Activated CD8-positive, alpha-beta memory T cell treated with anti-CD3 and anti-CD28 coated beads, Interleukin-2, amount 50 U/mL, for 24 hours (primary cell): Measurements from ENCODE around the gene CMTM4.
"Not testable (repeated sequence)": the region's sequence is repeated elsewhere in the genome, so short reads cannot be mapped to it uniquely, and the experiment has no call there.

ENCODE experiments used
- DNase-seq: peaks from one replicate; pipeline ENCODE4 v3.0.0-alpha.2; 2020; ENCODE audit errors: extremely low read depth

CMTM4 gene

DNA sequence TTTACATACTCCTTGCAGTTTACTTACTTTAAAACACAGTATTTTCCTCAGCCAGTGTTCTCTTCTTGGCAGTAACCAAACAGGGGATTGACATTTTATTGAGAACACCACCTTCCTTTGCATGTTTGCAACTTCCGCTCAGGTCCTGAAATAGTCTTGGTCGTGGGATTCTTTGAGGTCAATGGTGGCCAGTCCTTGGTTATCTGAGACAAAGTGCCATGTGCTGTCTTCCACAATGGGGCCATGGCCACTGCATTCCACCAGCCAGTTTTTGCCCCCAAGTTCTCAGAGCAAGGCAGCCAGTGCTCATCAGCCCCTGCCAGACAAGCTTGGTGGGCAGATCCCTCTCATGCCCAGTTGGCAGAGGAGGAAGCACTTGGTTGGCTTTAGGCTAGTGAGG, 22.9 kb downstream of the CMTM4 start:
- no peak for DNase-seq

DNA sequence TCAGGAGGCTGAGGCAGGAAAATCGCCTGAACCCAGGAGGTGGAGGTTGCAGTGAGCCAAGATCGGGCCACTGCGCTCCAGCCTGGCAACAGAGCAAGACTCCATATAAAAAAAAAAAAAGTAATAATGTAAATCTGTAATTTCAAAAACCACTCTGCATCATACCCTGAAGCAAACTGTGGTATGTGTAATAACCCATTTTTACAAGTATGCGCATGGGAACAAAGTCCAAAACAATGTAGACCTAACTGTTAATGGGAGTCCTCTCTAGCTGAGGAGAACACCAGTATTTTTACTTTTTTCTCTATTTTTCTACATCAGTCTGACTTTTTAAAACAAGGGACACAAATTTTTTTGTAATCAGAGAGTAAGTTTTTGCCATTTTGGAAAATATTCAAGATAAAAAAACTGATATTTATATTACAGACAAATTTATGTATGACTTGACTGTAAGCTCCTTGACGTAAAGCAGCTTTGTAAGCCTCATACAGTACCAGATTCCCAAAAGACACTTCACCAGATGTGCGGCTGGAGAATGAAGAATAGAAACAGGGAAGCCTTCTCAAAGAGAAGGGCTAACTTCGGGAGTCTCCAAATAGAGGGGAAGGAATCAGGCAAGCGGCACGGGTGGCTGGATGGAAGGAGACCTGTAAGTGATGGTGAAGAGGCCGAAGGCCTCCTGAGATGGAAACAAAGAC, 25.7 kb downstream of the CMTM4 start:
- DNase-seq = no peak

DNA sequence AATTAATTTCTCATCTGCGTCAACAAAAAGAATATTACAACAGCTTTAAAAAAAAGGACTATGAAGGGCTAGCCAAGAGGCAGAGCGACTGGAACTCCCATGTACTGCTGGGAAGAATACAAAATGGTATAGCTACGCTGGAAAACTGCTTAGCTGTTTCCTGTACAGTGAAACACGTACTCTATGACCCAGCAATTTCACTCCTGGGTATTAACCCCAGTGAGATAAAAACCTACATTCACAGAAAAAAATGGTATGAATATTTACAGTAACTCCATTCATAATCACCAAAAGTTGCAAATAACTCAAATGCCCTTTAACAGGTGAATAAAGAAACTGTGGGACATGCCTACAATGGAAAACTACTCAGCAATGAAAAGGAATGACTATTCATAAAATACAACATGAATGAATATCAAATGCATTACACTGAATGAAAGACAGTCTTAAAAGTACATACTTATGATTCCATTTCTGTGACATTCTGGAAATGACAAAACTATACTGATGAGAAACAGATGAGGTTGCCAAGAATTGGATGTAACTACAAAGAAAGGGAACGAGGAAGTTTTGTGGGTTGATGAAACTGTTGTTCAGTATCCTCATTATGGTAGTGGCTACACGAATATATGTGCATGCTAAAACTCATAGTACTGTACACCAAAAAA, 27.6 kb downstream of the CMTM4 start:
- DNase-seq = no peak

DNA sequence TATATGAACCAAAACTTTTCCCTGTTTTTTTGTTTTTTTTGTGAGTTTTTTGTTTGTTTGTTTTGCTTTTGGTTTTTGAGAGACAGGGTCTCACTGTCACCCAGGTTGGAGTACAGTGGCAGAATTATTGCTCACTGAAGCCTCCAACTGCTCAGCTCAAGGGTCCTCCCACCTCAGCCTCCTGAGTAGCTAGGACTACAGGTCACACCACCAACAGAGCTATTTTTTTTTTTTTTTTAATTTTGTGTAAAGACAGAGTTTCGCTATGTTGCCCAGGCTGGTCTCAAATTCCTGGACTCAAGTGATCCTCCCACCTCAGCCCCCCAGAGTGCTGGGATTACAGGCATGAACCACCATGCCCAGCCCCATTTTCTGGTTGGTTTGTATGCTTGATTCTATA, 28.6 kb downstream of the CMTM4 start:
- DNase-seq = no peak

DNA sequence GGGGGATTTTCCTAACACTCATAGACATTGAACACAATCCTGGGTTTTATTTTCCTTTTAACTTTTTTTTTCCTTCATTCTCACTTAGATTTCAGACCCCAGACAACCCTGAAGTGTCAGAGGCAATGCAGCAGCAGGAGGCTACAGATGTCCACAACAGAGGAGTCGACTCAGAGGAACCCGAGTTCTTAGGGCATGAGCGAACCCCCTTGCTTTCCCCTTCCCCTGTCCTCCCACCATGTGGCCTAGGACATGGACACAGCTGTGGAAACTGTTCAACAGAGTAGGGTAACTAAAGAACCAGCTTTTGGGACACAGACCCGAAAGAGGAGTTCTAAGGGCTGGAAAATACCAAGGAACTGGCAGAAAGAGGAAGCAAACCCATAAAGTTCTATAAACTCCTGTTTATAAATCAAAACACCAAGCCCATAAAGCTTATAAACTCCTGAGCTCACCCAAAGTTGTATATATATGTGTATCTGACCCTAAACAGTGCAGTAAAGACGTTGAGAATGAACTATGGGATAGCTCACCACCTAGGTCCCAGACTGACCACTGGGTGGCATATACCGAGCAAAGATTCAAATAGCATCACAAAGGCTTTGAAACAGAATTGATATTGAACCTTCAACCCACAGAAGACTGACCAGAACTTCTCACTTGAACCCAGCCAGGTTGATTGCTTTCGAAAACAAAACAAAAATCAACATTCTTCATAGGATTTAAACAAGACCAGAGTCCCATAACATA, 33.9 kb downstream of the CMTM4 start:
- DNase-seq = no peak

DNA sequence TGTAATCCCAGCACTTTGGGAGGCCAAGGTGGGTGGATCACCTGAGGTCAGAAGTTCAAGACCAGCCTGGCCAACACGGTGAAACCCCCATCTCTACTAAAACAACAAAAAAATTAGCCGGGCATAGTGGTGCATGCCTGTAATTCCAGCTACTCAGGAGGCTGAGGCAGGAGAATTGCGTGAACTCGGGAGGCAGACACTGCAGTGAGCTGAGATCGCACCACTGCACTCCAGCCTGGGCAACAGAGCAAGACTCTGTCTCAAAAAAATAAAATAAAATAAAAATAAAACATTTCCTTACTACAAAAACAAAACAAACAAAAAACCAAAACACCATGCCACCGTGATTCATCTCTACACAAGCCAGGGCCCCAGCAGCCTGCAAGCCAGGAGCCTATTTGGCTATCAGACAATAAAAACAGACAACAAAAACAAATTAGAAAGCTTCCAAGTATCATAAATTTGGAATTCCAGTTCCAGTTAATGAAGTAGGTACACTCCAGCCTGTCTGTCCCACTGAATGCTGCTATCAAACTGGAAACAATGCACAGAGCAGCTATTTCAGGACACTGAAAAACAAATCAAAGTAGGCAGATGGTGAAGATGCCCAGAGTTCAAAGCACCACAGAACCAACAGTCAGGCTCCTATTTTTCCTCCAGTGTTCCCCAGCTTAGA, 34.7 kb downstream of the CMTM4 start:
- not testable (repeated sequence) for DNase-seq

DNA sequence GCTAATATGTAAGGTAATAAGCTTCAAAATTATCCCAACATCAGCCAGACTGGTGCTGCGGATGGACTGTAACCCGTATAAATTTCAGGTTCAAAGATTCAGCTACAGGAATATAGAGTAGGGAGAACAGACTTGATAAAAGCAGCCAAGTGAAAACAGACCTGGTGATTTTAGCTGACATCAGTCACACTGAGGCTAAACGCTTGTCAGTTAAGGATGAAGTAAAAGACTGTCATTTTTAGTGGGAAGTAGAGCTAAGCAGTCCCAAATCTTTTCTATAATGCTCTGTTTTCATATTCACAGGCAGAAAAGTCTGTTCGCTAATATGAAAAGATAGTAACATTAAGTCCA, 35.4 kb downstream of the CMTM4 start:
- DNase-seq = no peak

DNA sequence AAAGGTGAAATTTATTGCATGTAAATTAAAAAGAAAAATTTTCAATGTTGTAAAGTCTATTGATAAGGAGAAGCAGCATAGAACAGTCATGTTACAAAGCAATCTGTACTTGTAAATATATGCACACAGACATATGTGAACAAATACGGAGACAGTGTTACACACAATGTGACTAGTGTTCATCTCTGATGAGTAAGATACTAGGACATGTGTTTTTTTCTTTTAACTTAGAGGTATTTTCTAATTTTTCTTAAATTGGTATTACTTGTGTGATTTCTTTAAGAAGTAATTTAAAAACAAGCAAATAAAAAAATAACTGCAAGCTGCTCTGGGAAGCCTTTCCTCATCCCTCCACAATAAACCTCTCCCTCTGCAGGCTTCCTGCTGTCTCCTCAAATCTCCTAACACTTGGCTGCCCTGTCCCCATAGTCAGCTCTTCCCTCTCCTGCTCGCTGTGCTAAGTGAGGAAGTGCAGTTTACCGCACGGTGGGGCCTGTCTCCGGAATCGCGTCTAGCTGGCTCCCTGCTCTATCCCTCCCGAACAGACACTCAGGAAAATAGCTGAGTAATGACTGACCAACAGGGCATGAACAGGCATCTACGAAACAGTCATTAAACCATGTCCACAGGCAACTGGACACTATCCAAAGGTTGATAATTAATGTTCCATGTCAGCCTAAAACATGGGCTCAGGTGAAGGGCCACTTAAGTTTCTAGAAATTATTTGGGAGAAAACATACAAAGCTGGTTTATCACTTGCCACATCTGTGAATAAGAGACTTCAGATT, 35.9 kb downstream of the CMTM4 start:
- no peak for DNase-seq

DNA sequence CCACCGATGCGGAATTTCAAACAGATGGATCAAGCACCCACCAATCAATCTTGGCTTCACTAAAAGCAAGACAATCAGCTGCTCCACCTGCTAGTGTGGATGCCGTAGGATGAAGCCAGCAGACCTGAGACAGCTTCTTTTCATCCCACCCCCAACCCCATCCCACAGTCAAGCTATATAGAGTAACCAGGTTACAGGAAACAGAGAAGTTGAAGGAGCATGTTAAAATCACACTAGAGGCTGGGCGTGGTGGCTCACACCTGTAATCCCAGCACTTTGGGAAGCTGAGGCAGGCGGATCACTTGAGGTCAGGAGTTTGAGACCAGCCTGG, 37.7 kb downstream of the CMTM4 start:
- DNase-seq = no peak

DNA sequence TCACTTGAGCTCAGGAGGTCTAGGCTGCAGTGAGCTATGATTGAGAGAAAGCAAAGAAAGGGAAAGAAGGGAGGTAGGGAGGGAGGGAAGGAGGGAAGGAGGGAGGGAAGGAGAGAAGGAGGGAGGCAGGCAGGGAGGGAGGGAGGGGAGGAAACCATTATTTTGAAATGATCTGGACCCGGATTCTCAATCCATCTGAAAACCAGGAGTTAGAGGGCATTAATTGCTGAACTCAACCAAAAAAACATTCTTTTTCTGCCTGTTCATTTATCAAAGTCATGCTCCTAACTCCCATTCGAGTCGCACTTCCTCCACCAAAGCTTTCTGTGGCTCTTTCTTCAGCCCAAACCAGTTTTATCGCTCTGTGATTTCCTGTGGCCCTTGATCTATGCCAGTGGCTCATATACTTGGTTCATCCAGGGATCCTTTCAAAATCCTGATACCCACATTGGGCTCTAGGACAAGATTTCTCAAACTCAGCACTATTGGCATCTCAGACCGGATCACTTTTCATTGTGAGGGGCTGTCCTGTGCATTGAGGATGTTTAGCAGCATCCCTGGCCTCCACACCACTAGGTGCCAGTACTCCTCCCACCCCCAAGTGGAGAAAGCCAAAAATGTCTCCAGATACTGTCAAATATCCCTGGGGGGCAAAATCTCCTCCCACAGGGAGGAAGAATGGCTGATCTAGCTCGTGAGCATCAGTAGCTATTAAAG, 38.2 kb downstream of the CMTM4 start:
- no peak for DNase-seq

DNA sequence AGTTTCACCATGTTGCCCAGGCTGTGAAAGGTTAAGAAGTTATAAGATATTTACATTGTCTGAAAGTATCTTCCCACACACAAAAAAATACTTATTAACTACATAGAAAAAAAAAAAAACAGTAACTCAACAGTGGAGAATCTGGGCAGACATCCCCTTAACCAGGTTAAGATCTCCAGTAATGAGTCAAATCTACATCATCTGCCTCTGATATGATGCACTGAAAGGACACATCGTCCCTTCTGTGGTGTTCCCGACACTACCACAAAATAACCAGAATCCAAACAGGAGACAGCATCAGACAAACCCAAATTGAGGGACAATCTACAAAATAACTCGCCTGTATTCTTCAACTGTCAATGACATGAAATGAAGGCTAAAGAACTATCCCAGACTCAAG, 40.0 kb downstream of the CMTM4 start:
- no peak for DNase-seq

DNA sequence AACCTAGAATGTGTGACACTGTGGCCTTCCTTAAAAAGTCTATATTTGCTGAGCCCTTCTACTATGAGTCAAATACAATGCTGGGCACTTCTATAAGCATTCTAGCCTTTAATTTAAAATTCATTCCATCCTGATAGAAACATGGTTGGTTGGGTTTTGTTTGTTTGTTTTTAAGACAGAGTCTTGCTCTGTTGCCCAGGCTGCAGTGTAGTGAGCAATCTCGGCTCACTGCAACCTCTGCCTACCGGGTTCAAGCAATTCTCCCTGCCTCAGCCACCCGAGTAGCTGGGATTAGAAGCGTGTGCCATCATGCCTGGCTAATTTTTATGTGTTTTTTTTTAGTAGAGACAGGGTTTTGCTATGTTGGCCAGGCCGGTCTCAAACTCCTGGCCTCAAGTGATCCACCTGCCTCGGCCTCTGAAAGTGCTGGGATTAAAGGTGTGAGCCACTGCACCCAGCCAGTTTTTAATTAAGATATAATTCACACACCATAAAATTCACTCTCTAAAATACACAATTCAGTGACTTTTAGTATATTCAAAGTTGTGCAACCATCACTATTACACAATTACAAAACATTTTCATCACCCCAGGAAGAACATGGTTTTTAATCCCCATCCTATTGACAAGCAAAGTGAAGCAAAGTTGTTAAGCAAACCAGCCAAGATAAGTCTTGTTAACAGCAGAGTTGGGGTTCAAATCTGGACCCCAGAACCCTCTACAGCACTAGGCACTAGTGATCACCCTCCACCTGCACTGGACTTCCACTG, 42.8 kb downstream of the CMTM4 start:
- DNase-seq = no peak

DNA sequence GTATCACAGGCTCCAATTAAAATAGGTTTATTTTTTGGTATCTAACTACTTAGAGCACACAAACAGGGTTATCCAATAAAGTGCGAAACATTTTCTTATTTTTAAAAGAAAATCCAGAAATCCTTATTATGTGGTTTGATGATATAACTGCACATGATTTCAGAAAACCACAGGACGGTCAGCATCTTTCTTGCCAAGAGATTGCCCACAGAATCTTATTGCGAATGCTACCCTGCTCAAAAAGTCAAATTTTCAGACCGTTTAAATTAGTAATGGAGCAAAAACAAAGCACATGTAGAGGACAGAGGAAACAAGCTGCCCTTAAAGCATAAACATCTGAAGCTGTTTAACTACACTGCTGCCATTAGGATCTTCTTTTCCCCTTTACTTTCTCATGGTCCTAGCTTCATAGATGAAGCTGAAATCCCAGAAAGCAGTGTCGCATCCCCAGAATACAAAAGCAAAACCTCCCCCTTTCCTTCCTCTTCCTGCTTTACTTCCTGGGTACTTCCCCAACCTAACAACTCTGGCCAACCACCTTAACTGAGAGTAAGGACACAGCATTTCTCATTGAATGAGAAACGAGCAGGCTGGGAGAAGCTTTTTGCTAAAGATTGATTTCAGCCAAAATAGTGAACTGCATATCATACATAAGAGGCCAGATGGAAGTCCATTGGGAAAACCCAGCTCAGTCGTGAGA, 43.7 kb downstream of the CMTM4 start:
- no peak for DNase-seq

DNA sequence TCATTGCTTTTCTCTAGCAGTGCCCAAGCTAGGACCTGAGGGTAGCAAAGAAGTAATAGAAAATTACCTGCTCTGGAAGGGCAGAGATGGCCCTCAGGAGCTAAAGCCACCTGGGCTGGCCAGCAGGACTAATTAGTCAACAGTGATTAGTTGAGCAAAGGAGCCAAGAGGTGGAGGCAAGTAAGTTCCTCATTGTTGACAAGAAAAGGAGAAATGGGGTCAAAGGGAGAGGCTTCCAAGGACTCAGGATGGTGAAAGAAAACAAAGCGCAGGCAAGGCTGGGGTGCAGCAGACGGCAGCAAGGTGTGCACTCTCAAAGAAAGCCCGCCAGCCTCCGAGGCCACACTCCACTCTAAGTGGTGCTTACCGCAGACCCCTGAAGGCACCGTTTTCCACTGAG, 44.6 kb downstream of the CMTM4 start:
- no peak for DNase-seq

DNA sequence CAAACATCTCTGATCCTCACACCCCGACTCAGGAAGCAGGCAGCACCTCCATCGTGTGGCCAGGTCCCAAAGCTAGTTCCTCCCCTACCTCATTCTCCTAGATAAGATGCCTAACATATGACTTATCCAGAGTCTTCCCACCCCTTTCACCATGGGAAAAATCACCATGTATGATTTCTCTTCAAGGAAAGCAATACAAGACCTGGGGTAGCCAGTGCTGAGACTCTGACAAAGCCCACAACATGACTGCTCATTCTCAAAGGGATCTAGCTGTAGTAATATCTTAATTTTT, 45.1 kb downstream of the CMTM4 start:
- DNase-seq = no peak

DNA sequence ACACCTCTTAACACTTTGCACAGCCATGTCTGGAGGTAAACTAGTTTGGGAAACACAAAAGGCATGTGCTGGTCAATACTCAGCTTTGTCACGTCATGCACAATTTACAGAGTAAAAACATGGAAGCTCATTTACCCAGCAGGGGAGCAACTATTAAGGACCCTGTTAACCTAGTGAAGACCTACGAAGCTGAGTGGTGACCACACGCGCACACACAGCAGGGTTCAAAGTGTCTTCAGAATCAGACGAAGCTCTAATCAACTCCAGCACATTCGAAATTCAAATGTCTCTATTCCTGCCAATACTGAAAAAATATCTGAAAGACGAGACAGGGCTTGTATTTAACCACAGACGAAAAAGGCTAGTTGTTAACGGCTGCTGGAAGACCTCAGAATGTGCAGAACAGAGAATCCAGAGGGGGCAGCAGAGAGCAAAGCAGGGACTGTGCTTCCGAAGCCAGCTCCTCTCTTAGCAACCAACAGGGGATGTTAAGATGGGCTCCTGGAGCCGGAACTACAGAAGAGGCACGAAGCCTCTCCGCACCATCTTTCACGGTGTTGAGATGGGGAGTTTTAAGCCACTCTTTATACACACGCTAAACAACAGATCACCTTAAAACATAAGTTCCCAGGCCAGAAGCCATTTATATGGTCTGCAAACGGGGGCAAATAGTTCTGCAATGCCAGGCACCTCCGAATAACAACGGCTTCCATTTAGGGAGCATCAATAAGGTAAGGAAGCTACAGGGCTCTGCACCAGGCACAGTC, 45.7 kb downstream of the CMTM4 start:
- DNase-seq = peak; percentile 39

DNA sequence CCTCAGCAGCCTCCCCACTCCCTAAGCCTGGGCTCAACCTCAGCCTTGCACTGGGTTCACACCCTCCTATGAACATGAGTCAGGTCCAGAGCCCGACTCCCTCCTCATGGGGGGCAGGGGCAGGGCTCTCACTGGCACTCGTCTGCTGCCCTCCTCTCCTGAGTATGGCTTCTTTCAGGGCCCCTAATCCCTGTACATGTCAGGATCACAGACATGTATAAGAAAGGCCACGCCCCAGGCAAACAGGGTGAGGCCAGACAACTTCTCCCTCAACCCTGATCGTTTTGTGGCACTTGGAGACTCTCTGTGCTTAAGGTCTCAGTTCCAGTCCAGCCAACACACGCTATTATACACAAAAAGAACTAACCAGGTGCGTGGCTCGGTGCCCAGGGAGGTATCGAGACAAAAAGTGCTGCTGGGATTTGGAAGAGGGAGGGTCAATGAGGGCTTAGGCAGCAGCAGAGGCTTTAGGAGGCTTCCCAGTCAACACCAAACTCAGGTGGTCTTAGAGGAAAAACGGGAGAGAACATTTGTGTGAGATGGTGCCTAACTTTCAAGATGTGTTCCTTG, 46.8 kb downstream of the CMTM4 start:
- no peak for DNase-seq

DNA sequence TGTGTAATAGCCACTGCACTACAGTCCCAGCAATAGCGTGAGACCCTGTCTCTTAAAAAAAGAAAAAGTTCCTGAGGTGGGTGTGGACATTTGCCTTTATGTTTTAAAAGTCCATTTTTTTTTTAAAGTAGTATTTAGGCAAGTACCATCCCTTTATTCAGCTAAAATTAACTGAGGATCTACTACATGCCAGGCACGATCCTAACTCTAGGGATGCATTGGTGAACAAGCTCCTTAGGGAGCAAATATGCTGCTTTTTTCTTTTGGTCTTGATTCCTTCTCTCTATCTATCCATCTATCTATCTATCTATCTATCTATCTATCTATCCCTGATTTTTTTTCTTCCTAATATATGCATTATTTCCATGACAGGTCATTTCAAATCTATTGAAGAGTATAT, 47.4 kb downstream of the CMTM4 start:
- DNase-seq = no peak

DNA sequence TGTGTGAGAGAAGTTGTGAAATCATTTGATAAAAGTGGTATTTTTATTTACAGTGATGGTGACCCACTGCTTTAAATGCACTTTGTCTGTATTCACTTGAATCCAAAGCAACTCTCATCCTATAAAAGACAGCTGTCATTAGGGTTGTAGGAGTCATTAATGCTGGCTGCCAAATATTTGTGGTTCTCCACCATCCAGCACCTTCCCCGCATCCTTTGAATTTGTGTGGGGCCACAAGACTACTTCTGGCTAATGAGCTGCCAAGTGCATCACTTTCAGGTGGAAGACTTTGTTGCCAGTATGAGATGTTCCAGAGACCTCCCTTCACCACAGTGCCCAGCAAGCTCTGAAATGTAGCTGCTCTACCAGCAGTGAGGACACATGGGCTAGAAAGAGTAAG, 48.7 kb downstream of the CMTM4 start:
- DNase-seq = no peak
